GM20431 (cell line): ENCODE results near the gene ANKIB1.

Source experiments
- in situ Hi-C: fragments of 300-500 bp; cut with MseI, MboI; formaldehyde crosslinking; loops from one replicate; pipeline ENCODE4 v1.15.0; 2020; ENCODE audit warnings: low sequenced_read_pairs; ENCODE audit not compliant: unreplicated experiment

Gene ANKIB1

GRCh38 chr7:92266415-92267241 lies 20.9 kb downstream of the ANKIB1 start:
- in situ Hi-C loops = no loop called here

DNA sequence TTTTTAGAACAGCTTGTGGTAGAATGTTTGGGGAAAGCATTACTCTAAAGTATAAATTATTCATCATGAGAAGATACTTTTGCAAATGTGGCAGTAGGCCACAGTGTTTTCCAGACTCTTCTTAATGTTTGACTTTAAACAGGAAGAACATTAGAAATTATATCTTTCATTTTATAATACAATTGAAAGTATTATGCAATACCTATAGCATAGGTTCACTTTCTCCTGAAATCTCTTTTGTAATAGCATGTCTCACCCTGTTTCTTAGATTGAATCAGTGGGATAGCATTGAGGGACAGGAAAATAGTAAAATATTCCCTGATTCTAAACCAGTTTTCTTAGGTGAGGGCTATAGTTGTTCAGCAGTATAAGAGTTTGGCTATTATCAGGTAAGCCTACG lies 23.1 kb downstream of the ANKIB1 start:
- in situ Hi-C loops = no loop called here

DNA sequence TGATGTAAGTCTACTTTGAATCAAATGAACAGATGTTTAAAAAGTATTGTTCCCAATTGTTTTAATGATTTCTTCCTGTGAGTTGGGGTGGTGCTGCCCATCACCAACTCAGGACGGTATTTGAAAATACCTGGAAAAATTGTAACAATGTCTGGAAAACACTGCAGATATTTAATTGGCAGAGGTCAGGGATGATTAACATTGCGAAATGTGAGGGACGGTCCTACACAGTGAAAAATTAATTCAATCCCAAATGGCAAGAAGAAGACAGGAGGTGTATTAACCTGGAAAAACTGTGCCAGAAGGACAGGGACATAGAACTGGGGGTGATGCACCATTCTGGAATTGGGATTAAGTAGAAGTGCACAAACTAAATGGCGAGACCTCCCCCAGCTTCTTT lies 29.6 kb downstream of the ANKIB1 start:
- in situ Hi-C loops = no loop called here

GRCh38 chr7:92276460-92276864 lies 30.7 kb downstream of the ANKIB1 start:
- in situ Hi-C loops = no loop called here

- in situ Hi-C loops = no loop called here
Observed at GRCh38 chr7:92279396-92280031, 33.7 kb downstream of the ANKIB1 start.

DNA sequence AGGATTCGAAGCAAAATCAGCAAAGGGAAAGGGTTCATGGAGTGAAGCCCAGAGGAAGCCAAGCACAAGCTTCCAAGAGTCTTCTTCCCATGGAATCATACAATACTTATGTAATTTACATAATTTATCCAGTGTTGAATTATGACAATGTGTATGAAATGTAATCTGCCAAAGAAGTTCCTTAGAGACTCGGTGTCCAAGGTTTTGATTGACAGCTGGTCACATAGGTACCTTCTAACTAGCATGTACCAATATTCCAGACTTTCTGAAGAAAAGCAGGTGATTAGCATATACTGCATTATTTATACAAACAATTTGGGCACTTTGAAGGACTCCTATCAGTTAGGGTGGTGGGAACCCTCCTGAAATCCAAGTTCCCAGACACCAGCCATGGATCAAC lies 35.3 kb downstream of the ANKIB1 start:
- in situ Hi-C loops = no loop called here

DNA sequence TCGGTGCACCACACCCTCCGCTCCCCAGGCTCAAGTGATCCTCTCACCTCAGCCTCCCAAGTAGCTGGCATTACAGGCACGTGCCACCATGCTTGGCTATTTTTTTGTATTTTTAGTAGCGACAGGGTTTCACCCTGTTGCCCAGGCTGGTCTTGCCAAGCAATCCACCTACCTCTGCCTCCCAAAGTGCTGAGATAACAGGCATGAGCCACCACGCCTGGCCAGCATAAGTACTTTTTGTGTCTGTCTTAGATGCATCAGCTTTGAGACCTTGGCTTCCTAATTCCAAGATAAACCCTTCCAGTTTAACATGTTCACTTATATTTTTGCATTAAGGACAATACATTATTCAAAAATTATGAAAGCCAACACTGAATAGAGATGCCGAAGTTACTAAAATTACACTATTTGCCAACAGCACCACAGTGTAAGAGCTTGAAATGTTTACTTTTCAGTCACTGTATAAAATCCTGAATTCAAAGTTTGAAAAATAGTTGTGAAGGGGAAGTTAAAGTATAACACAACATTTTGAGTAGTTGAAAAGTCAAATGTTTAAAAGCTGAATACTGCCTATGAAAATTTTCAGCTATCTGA lies 36.5 kb downstream of the ANKIB1 start:
- in situ Hi-C loops = no loop called here

DNA sequence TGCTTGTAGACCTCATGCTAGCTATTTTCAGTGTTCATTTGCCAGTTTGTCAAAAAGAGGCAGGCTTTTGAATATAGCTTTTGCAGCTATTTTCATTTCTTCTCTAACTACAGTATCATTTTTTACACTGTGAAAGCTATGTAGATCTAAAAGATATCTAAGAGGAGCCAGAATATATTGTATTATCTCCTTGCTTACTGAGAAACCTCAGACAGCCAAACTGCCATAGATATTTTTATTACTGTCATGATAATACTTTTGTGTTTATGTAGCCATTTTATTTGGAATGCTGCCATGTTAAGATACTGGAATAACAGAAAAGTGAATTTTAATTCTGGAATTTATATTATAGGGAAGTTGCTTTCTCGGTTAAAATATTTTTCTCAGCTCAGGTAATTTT lies 37.2 kb downstream of the ANKIB1 start:
- in situ Hi-C loops = no loop called here

DNA sequence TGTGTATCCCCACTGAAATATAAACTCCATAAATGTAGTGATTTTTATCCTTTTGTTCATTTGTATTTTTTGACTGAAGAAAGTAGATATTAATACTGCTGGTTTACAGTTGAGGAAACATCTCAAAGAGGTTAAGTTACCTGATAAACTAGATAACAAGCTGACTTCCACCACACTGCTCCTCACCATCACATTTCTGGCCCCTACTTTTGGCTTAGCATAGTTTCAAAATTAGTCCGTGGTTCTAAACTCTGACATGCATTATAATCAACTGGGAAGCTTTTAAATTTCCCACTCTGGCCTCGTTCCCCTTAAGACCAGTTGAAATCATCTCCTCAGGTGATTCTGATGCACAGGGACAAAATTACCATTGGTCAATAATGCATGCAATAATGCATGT lies 43.5 kb downstream of the ANKIB1 start:
- in situ Hi-C loops = no loop called here

- in situ Hi-C loops = no loop called here
Observed at GRCh38 chr7:92292981-92293380, 47.2 kb downstream of the ANKIB1 start.

- in situ Hi-C loops = no loop called here
Observed at GRCh38 chr7:92293896-92294590, 48.3 kb downstream of the ANKIB1 start.

DNA sequence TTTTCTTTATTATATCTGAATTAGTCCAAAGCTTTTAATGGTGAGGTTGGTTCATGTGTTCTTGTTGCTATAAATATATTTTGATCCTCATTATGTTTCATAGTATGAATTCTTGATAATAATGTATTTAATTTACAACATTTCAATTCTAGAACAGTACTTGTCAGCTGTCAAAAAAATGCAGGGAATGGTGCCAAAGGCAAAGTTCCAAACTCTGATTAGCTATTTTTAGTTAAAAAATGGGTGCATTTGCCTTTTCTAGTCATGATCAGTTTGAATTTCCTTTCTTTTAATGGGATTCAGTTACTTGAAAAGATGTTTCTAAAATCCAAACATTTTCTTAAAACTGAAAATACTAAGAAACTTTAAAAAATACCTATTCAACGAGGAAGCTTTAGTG lies 49.6 kb downstream of the ANKIB1 start:
- in situ Hi-C loops = no loop called here

DNA sequence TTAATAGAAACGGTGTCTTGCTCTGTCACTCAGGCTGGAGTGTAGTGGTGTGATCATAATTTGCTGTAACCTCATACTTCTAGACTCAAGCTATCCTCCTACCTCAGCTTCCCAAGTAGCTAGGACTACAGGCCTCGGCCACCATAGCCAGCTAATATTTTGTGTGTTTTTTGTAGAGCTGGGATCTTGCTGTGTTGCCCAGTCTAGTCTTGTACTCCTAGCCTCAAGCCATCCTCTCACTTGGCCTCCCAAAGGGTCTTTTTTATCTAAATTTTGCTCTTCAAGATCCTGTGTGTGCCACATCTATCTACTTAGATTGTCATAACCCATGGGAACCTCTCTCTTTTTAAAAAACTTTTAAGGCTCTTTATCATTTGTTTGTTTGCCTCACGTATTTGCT lies 50.5 kb downstream of the ANKIB1 start:
- in situ Hi-C loops = no loop called here

DNA sequence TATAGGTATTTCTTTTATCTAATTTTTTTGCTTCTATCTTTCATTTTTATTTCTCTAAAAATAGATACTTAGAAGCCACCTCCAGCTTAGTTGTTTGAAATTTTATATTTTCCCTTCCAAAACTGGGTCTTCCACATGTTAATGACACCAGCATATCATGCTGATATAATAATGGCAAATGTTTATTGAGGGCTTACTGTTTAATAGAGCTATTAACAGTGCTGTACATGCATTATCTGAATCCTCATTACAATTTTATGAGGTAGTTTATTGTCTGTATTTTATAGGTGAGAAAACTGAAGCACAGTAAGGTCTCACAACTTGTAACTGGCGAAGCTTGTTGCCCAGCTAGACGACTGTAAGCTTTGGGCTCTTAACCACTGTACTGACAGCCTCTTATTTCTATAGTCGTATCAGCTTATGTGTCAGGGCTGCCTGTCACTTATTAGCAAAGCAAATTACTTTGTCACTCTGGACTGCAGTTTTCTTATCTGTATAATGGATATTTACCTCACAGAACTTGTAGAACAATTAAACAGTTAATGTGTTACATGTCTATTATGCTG lies 51.2 kb downstream of the ANKIB1 start:
- in situ Hi-C loops = no loop called here

DNA sequence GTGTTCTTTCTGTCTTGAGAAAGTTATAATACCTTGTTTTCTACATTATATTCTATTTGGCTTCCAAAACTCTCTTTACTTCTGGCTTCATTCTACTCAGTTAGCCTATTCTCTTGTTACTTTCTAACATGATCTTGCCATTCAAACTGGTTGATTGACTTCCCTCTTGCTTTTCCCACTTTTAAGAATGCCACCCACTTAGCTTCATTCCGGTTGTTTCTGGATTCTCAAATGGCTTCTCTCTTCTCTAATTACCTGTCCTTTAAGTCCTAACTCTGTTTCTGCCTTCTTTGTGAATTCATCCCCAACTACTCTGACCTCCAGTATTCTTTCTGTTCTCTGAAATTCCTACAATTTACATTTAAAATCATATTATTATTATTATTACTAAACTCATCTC lies 52.0 kb downstream of the ANKIB1 start:
- in situ Hi-C loops = no loop called here

GRCh38 chr7:92303761-92304160 lies 58.0 kb downstream of the ANKIB1 start:
- in situ Hi-C loops = no loop called here

DNA sequence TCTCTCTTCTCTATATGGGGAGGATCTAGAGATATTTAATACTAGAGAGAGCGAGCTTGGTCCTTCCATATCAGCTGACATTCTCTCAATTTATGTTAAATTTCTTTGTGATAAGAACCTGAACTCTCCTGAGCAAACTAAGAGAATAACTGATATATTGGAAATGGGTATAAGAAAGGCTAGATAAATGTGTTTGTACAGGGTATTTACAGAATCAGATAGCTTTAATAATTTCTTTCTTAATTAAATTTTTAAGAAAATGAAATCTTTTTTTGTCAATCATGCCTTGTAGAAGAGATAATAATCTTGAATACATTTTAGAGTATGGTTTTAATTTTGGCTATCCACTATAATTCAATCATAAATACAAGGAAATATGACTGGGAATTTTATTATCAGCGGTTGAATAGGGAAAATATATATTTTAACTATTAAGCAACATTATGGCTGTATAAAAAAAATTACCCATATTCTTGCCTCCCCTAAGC lies 58.7 kb downstream of the ANKIB1 start:
- in situ Hi-C loops = no loop called here

- in situ Hi-C loops = no loop called here
Observed at GRCh38 chr7:92306153-92306552, 60.4 kb downstream of the ANKIB1 start.

DNA sequence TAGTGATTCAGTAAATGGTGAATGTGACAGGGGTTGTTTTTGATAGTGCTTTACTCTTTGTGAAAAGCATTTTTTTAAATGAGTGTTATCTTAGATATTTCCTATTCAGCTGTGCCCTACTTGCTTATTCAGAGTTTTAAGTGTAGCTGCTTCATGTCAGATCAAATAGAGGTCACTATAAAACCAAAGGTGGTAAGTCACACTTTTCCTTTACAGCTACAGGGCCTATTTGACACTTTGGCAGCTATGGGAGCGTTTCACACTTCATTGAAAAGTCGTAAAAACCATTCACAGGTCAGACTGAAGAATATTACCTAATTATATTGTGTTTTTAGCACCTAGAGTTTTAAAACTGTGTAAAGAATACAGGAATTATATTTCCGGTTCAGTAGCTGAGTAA lies 67.3 kb downstream of the ANKIB1 start:
- in situ Hi-C loops = no loop called here

DNA sequence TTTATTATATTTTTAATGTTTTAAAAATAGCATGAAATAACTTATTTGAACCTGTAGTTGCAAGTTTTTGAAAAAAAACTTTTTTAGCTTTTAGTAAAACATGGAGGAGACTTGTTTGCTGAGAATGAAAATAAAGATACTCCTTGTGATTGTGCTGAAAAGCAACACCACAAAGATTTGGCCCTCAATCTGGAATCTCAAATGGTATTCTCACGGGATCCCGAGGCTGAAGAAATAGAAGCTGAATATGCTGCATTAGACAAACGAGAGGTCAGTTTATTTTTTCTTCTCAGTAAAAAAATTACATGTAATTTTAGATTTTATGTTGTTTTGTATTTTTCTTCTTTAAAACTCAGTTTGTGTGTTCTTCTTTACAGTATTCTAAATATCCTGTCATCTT lies 73.5 kb downstream of the ANKIB1 start:
- in situ Hi-C loops = no loop called here
